Umbilical cord (tissue), 2 donors: ENCODE results near the gene CCDC174. TPM values are rescaled to one million over a fixed set of nuclear protein-coding genes. Genes with fewer than 3 reads are reported as not detected.

Experiments
- DNase-seq: peaks from one replicate; pipeline ENCODE4 v3.0.0-alpha.2; 2015; ENCODE audit warnings: low spot score
- total RNA-seq: library from RNA; depleted of rRNA; stranded (reverse); fragments of >200 nt; gene quantifications from one replicate; pipeline ENCODE4 v1.2.3, GENCODE V29; 2014; ENCODE audit warnings: low replicate concordance; ENCODE audit not compliant: insufficient read depth

The CCDC174 gene
- total RNA-seq, 1 donor from 2014 or later, result 14.2 TPM

GRCh38 chr3:14701676-14702075, 50.1 kb downstream of the CCDC174 start:
- no peak for DNase-seq

- DNase-seq, result no peak
These were observed 51.7 kb downstream of the CCDC174 start for GRCh38 chr3:14703128-14703750.

GRCh38 chr3:14703791-14704190, 52.2 kb downstream of the CCDC174 start:
- DNase-seq, result no peak

- peak; percentile 31 for DNase-seq
These were observed 54.5 kb downstream of the CCDC174 start for GRCh38 chr3:14706096-14706495.

GRCh38 chr3:14716591-14716990, 65.0 kb downstream of the CCDC174 start:
- DNase-seq, result no peak

- no peak for DNase-seq
These were observed 65.7 kb downstream of the CCDC174 start for GRCh38 chr3:14717307-14717706.

- no peak for DNase-seq
These were observed 67.0 kb downstream of the CCDC174 start for GRCh38 chr3:14718539-14718938.

GRCh38 chr3:14719006-14719405, 67.4 kb downstream of the CCDC174 start:
- no peak for DNase-seq

GRCh38 chr3:14721126-14721864, 69.7 kb downstream of the CCDC174 start:
- DNase-seq, result no peak

Other genes with a start within 250 kb of the CCDC174 start
- 19.3 TPM for gene SLC6A6, start 249.2 kb upstream of the CCDC174 start, total RNA-seq
- 7.7 TPM for gene GRIP2, start 111.4 kb upstream of the CCDC174 start, total RNA-seq
- not detected for gene C3orf20, start 23.4 kb downstream of the CCDC174 start, total RNA-seq
- gene FGD5, start 167.2 kb downstream of the CCDC174 start, total RNA-seq, result 10.1 TPM